C1 segment of cervical spinal cord (tissue), 14 donors: ENCODE results near the gene CNKSR3.

Source experiments
- DNase-seq, 14 donors: peaks; one replicate each; lab custom pipeline; 2025; lab: John Stamatoyannopoulos, UW

The CNKSR3 gene

DNA sequence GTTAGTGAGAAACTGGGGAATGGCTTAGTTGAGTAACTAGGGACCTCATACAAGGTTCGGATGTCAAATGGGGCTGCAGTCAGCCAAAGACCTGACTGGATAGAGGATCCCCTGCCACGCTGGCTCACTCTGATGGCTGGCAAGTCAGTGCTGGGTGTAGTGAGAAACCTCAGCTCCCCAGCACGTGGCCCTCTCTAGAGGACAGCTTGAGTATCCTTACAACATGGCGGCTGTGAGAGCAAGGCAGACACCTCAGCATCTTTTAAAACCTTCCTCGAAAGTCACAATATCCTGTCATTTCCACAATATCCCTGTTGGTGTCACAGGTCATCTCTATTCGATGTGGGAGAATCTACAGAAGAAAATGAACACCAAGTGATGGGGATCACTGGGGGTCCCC, 127.2 kb downstream of the CNKSR3 start:
- DNase-seq: no peak

DNA sequence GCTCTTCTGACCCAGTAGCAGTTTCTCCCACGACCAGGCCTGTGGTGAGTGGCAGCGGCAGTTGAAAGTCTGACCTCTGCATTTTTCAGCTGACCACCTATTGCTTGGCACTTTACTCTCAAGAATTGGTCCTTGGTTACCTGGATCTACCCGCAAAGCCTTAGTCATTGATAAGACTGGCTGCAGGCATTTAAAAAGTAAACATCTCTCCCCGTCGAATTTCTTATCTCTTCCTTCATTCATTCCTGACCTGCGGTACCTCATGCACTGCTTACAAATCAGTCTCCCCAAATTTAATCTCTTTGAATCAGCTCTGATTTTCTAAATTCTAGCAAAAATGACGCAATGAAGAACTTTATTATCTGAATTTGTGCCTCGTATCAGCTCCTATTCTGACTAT, 127.7 kb downstream of the CNKSR3 start:
- DNase-seq: no peak

DNA sequence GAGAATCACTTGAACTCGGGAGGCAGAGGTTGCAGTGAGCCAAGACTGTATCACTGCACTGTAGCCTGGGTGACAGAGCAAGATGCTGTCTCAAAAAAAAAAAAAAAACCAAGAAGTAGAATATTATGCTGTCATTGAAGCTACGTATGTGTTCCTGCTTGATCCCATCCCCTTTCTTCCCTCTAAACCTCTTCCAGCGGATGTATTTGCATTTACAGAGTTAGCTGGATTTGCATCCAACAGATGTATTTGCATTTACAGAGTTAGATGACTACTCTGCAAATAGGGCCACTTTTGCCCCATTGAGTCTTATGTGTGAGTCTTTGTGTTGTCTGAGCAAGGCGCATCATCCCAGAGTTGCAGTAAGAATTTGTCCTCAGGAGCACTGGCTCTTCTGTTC, 128.9 kb downstream of the CNKSR3 start:
- no peak for DNase-seq

DNA sequence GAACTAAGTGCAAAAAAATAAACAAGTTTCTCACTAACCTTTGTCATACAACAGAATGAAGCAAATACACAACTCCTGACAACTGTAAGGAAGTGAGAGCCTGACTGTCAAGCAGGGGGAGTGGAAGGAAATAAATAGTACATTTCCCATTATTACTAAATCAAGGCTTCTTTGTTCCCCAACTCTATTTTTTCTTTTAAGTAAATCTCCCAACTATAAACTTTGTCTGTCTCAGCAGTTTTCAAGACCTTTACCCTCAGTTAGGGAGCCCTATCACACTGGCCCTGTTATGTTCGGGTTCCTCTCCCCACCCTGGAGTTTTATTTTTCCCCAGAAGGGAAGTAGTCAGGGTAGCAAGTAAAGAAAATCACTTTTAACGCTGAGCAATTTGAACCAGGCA, 129.7 kb downstream of the CNKSR3 start:
- DNase-seq: no peak

DNA sequence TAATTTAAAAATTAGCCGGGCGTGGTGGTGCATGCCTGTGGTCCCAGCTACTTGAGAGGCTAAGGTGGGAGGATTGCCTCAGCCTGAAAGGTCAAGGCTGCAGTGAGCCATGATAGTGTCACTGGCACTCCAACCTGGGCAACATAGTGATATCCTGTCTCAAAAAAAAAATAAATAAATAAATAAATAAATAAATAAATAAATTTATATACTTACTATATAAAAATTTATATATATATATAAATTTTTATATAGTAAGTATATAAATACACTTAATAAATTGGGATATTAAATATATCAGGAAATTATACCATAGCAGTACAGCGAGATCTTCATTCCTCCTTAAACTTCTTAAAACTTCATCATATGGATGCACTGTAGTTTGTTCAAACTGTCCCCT, 130.9 kb downstream of the CNKSR3 start:
- DNase-seq: no peak

DNA sequence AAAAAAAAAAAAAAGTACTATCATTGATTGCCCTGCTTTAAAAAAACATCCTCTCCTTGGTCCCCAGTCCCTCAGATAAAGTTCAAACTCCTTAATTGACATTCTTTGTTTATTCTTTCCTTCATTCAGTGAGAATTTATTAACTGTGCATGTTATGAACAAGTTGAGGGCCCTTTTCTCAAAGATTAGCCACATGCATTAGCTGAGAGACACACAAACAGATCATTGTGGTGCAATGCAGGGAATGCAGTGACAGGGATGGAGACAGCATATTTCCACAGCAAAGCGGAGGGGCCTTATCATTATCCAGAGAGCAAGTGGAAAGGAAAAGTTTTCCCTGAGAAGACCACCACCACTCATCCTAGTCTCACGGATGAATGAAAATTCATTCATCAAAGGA, 132.0 kb downstream of the CNKSR3 start:
- no peak for DNase-seq

DNA sequence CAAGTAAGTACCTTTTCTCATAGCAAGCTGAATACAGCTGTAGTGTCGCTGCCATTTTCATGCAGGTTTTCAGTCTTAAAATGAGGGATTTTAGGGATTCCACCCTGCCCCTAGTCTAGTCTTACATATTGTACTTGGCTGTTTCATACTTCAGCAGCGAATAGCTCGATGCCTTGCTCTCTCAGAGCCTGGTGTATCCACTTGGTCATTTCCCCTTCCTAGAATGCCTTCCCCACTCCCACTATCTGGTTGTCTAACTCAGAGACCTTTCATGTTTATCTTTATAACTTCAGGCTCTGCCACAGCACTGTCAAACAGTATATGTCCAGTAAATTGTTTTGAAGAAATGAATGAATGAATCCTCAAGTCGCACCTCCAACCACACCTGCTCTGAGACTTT, 132.8 kb downstream of the CNKSR3 start:
- no peak for DNase-seq

DNA sequence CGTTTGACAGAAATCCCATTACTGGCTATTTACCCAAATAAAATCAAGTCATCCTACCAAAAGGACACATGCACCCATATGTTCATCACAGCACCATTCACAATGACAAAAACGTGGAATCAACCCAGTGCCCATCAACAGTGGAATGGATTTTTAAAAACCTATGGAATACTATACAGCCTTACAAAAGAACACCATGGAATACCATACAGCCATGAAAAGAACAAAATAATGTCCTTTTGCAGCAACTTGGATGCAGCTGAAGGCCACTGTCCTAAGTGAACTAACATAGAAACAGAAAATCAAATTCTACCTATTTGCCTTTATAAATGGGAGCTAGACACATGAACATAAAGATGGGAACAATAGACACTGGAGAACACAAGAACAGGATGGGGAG, 136.5 kb downstream of the CNKSR3 start:
- DNase-seq: no peak

DNA sequence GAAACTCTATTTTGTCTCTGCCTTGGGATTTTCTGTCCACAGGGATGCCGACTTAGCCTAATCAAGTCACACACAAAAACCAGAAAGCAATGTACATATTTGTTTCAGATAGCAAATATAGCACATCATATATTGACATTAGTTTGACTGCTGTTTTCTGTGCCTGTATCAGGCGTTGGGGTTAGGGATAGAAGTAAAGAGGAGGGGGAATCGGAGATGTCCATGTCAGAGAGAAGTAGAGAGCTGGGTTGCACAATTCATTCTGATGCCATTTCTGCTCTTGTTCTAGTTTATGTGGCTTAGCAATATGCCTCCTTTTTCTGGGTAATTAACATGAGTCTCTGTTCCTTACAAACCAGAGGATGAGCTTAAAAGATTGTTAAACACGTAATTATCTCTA, 139.2 kb downstream of the CNKSR3 start:
- DNase-seq: no peak

DNA sequence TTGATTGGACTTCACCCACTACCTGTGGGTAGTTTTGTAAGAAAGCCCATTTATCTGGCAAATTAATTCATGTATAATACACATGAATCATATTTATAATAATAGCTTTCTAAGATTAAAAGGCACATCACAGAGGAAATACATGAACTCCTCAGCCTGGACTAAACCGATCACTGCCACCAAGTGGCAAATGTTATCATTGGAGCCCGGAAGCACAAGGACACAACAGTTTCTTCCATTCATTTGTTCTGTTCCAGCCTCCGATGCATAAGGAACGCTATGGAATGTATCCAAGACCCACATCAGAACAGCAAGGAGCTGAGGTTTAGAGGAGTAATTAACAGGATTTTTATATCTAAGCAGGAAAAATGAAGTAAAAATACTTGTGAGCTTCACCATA, 139.9 kb downstream of the CNKSR3 start:
- DNase-seq: peak in 3 of 14 donors; percentile 19 to 22 (median 20)

DNA sequence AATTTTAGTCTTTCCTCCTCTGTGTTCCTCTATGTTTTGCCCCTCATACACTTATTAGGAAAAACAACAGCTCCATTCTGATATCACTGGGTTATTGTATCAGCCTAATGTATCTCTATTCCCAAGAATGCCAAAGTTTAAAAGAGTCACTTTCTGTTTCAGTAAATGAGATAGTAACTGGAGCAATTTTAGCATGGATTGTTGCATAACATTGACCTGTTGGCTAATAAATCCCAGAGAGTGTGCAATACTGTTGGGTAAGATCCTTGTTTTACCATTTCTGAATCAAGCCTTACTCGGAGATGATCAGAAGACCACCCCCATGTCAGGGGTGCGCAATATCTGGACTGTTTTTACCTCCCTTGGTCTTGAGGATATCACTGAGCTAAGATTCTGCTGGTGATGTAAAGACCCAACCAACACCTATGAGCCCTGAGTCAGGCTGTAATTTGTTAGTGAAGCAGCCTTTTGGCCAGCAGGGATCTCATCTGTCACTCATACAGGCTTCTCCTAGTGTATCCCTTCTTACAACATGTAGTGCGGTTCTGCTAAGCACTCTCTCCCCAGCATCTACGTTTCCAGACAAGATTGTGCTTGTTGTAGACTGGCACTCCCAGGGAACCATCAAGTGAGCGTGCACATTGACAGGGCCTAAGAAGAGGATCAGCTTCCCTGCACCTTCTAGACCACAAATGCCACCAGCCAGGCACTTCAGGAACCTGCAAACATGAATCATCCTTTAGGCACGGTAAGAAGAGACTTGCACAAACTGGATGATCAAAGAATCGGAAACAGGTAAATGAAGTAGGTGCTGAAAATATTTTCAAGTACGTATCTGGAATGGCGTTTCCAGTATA, 142.4 kb downstream of the CNKSR3 start:
- DNase-seq: no peak

DNA sequence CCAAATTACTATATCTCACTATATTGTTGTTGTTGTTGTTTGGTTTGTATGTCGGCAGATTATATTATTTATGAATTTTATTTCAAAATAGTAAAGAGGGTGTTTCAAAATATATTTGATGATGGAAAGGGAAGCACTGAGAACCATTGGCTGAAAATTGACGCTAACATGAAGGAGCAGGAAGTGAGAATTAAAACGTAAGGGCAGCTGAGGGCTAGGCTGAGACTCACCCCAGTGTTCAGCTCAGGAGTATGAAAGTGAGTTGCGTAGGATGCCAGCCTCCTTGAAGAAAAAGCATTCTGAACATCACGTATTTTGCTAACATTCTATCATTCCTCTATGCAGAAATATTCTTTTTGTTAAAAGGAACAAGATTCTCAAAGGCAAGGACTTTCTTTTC, 143.1 kb downstream of the CNKSR3 start:
- no peak for DNase-seq

DNA sequence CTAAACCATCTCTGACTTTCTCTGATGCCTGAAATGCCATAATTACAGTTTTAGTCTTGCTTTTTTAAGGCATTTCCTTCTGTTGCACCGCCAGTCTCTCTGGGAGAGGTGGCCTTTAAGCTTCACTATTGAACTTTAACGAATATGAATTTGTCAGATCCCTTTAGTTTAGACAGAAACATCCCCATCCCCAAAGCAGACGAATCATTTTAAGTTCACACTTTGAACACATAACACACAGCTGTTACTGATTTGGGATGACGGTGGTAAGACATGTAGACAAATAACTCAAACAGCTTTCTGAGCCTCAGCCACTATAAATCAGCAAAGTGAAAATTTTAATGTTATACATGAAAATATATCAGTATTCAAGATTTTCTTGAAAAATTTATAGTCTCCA, 146.7 kb downstream of the CNKSR3 start:
- no peak for DNase-seq

DNA sequence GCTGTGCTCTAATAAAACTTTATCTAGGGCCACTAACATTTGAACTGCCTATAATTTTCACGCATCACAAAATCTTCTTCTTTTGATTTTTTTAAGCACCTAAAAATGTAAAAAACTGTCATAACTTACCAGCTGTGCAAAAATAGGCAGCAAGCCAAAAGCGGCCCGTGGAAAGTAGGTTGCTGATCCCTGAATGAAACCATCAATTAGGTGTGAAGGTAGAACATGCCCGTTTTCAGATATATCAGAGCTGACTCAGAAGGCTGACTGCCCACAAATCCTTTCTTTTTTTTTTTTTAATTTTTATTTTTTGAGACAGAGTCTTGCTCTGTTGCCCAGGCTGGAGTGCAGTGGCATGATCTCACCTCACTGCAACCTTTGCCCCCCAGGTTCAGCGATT, 149.0 kb downstream of the CNKSR3 start:
- no peak for DNase-seq

DNA sequence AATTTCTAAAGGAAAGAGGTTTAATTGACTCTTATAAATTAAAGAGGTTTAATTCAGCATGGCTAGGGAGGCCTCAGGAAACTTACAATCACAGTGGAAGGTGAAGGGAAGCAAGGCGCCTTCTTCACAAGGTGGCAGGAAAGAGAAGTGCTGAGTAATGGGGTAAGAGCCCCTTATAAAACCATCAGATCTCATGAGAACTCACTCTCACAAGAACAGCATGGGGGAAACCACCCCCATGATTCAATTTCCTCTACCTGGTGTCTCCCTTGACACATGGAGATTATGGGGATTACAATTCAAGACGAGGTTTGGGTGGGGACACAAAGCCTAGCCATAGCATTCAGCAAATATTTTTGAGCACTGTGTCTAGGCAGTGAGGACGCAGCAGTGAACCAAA, 150.0 kb downstream of the CNKSR3 start:
- no peak for DNase-seq

DNA sequence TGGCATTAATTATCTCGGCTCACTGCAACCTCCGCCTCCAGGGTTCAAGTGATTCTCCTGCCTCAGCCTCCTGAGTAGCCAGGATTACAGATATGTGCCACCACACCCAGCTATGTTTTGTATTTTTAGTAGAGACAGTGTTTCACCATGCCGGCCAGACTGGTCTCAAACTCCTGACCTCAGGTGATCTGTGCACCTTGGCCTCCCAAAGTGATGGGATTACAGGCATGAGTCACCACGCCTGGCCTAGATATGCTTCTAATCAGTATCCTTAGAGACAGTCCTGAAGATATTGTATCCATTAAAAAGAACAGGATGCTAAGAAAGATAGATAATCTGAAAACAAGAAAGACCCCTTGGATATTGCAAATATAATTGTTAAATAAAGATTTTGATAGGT, 150.8 kb downstream of the CNKSR3 start:
- no peak for DNase-seq

DNA sequence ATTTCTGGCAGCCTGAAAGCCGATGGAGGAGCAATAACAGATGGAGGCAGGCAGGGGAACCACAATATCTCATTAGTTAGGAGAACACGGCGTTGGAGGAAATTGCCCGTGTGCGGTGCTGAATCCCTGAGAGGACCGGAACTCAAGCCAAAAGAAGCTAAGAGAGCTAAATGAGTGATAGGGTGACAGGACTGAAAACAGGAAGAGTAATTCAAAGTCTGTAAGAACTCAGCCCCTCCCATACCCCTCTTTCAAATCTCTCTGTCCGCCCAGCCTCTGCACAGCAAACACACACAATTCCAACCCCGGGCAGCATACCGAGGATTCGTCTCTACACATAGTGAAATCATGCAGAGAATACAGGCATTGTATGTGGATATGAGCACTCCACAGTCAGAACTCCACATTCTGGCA, 151.3 kb downstream of the CNKSR3 start:
- peak in 2 of 14 donors; percentile 13 to 36 for DNase-seq

DNA sequence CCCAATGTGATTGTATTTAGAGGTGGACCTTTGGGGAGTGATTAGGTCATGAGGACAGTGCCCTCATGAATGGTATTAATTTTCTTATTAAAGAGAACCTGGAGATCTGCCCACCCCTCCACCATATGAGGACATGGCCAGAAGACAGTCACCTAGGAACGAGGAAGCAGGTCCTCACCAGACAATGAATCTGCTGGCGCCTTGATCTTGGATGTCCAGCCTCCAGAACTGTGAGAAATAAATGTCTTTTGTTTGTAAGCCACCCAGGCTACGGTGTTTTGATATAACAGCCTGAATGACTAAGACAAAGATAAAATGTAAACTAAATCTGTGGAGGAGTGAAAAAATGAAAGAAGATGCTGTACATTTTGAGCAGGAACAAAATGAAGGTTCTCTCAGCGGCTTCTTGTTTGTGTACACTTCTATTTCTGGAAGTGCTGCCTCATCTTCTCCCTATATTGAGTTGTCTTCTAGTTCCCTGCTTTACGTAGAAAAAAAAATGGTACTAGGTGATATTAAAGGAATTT, 152.4 kb downstream of the CNKSR3 start:
- no peak for DNase-seq

DNA sequence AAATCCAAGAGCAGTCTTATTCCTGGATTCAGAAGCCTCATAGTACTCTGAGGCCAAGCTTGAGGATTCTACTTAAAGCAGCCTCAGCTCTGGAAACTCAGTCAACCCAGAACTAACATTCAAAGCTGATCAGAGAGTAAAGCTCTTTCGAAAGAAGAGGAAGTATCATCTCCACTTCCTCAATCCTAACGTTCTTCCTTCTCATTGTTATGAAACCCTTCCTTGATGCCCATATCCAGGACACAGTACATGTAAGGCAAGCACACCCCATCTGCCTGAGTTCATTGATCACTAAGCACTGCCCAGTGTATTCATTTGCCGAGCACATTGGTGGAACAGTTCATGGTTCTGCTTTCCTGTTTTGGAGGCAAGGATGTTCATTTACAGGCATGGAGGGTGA, 153.8 kb downstream of the CNKSR3 start, which contains the start of gene IPCEF1:
TSS of gene IPCEF1 (minus strand) at position 114 of the 400 bp plus-strand sequence. CDS start 90,856 bp downstream, outside the sequence.
- DNase-seq: peak in 1 of 14 donors; percentile 12

DNA sequence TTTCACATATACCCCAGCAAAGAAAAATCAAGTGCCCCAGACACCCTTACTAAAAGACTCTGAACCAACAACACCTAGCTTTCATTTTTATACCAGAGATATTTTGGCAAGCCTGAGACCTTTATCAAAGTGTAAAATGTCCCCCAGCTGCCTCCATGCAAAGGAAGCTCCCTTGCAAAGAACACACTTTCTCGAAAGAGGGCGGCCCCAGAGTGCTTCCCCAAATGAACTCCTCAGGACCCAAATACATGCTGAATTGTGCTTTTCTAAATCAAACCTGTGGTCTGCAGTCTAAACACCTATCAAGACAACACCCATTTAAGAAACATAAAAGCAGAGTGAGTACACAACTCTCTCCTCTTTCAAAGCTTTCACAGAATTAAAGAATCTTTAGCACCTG, 154.4 kb downstream of the CNKSR3 start:
- peak in 1 of 14 donors; percentile 13 for DNase-seq

DNA sequence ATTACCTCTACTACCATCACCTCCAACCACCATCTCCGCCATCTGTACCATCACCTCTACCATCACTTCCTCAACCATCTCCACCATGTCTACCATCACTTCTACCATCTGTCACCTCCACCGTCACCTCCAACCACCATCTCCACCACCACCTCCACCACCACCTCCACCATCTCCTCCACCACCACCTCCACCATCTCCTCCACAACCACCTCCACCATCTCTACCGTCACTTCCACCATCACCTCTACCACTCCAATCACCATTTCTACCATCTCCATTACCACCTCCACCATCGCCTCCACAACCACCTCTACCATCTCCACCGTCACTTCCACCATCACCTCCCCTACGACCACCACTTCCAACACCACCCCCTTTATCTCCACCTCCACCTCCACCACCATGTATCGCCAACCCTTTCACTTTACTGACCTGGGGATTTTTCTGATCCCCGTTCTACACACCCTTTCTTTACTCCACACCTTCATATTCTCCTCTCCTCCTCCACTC, 156.2 kb downstream of the CNKSR3 start:
- no peak for DNase-seq

DNA sequence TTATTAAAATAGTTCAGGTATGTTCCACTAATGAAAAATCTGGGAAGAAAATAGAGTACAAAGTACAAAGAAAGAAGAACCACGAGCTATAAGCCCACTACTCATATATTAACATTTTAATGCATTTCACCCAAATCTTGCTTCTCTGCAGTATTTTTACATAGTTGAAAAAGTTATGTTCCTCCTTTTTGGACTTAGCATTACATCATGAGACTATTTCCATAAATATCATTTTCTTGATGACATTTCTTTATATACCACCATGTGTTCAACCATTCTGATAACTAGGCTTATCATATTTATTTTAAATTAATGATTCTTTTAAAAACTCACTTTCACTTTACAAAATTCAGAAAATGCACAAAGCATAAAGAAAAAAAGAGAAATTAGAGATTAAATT, 156.9 kb downstream of the CNKSR3 start:
- DNase-seq: no peak

DNA sequence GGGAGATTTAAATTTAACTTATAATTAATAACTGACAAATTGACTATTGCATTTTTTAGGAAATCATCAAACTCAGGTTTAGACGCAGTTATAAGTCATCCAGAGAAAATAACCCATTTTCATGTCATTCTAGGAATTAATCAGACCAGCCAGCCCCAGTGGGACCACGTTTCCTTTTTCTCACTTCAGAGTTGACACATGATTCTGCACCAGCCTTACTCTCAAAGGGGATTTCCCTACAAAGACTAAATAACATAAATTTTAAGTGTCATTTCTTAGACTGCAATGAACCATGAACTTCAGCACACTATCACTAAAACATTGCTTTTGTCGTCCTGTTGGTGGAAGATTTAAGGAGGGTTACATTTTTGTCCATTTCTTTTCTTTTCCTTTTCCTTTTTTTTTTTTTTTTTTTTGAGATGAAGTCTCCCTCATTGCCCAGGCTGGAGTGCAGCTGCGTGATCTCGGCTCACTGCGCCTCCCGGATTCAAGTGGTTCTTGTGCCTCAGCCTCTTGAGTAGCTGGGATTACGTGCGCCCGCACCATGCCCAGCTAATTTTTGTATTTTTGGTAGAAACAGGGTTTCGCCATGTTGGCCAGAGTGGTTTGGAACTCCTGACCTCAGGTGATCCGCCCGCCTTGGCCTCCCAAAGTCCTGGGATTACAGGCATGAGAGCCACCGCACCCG, 157.4 kb downstream of the CNKSR3 start:
- no peak for DNase-seq
